Inflammatory macrophage treated with lipopolysaccharide for 4 hours (primary cell): ENCODE measurements around the gene DPP7.
"Not testable (repeated sequence)": the region's sequence is repeated elsewhere in the genome, so short reads cannot be mapped to it uniquely, and the experiment has no call there.

ENCODE experiments used
- DNase-seq: peaks from one replicate; pipeline ENCODE4 v3.0.0-alpha.2; 2020

DPP7 gene

DNA sequence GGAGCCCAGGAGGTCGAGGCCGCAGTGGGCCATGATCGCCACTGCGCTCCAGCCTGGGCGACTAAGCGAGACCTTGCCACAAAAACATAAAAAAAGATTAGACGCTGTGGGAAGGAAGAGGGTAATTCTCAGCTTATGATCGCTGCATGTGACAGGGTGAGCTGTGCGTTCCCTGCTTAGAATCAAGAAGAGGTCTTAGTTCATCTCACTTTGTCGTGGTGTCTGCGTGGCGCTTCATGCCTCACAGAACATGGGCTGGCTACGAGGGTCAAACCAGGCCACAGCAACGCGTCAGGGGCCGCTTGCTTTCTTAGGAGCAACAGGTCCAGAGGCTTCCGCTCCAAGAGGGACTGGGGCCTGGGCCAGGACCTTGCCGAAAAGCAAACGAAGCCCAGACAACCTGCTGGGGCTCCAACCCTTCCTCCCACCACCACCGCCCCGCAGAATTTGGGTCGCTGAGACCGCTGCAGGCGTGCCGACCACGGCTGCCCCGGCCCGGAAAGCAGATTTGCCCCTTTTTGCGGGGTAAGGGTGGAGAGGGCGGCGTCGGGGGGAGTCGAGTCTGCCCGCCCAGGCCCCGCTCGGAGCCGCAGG is 14.4 kb upstream of the DPP7 start:
- DNase-seq: no peak

GRCh38 chr9:137128158-137128861 is 13.8 kb upstream of the DPP7 start:
- DNase-seq: no peak

- DNase-seq: peak; percentile 74
Measured at GRCh38 chr9:137127301-137128157, 13.0 kb upstream of the DPP7 start.

- peak; percentile 46 for DNase-seq
Measured at GRCh38 chr9:137126786-137127185, 12.3 kb upstream of the DPP7 start.

GRCh38 chr9:137123952-137124462 is 9.5 kb upstream of the DPP7 start:
- DNase-seq: not testable (repeated sequence)

GRCh38 chr9:137123468-137123837 is 8.9 kb upstream of the DPP7 start:
- DNase-seq: no peak

- DNase-seq: not testable (repeated sequence)
Measured at GRCh38 chr9:137122796-137123467, 8.4 kb upstream of the DPP7 start.

GRCh38 chr9:137121927-137122795 is 7.6 kb upstream of the DPP7 start:
- not testable (repeated sequence) for DNase-seq

DNA sequence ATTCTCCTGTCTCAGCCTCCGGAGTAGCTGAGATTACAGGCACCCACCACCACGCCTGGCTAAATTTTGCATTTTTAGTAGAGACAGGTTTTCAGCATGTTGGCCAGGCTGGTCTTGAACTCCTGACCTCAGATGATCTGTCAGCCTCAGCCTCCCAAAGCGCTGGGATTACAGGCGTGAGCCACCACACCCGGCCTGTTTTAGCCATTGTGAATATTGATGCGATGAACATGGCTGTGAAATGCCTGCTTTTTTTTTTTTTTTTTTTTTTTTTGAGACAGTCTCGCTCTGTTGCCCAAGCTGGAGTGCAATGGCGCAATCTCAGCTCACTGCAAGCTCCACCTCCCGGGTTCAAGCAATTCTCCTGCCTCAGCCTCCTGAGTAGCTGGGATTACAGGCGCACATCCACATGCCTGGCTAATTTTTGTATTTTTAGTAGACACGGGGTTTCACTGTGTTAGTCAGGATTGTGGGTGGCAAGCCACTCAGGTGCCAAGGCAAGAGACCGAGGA is 3.6 kb upstream of the DPP7 start:
- DNase-seq: not testable (repeated sequence)

GRCh38 chr9:137117269-137117731 is 2.8 kb upstream of the DPP7 start:
- DNase-seq: no peak

DNA sequence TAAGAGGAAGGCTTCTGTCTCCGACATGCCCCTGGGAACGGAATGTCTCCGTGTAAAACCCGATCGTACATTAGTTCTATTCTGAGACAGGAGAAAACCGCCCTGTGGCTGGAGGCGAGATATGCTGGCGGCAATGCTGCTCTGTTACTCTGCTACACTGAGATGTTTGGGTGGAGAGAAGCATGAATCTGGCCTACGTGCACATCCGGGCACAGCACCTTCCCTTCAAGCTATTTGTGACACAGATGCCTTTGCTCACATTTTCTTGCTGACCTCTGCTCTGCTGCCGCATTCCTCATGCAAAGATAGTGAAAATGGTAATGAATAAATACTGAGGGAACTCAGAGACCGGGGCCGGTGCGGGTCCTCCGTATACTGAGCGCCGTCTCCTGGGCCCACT is 2.2 kb upstream of the DPP7 start:
- no peak for DNase-seq

- no peak for DNase-seq
Measured at GRCh38 chr9:137116027-137116507, 1.5 kb upstream of the DPP7 start.

GRCh38 chr9:137115394-137116026 is 977 bp upstream of the DPP7 start:
- DNase-seq: no peak

GRCh38 chr9:137114220-137114612 is 317 bp downstream of the DPP7 start:
- no peak for DNase-seq

GRCh38 chr9:137113385-137114159 is 961 bp downstream of the DPP7 start:
- DNase-seq: peak; percentile 28

- DNase-seq: no peak
Measured at GRCh38 chr9:137112564-137113384, 1.8 kb downstream of the DPP7 start.

GRCh38 chr9:137111788-137112563 is 2.6 kb downstream of the DPP7 start:
- no peak for DNase-seq
